Activated T-helper 17 cell treated with anti-CD3 and anti-CD28 coated beads, Interleukin-2, amount 50 U/mL, for 72 hours (primary cell): ENCODE data around the gene HES7. TPM values are rescaled to one million over a fixed set of nuclear protein-coding genes. Genes with fewer than 3 reads are reported as not detected.

Source experiments
- ATAC-seq: fragments of 150-1000 bp; cut with Tn5 transposase; replicated peaks from 2 replicates; pipeline ENCODE4 v1.10.0; 2021; ENCODE audit warnings: mild to moderate bottlenecking, moderate library complexity
- H3K27ac Mint-ChIP-seq: one replicate; pipeline ENCODE4 v1.8.0; 2022; ENCODE audit warnings: mixed read lengths
- H3K27me3 Mint-ChIP-seq: one replicate; pipeline ENCODE4 v1.8.0; 2022; ENCODE audit warnings: mixed read lengths
- H3K36me3 Mint-ChIP-seq: one replicate; pipeline ENCODE4 v1.8.0; 2022; ENCODE audit warnings: low read depth, mild to moderate bottlenecking, mixed read lengths
- H3K4me1 Mint-ChIP-seq: one replicate; pipeline ENCODE4 v1.8.0; 2022; ENCODE audit warnings: mixed read lengths
- H3K4me3 Mint-ChIP-seq: one replicate; pipeline ENCODE4 v1.8.0; 2022; ENCODE audit warnings: mild to moderate bottlenecking, mixed read lengths
- H3K9me3 Mint-ChIP-seq: one replicate; pipeline ENCODE4 v1.8.0; 2022; ENCODE audit warnings: mixed read lengths
- total RNA-seq, 2 donors: library from RNA; stranded (reverse); gene quantifications; one replicate each; pipeline ENCODE4 v1.2.3, GENCODE V29; 2022

The HES7 gene
- total RNA-seq, 2 donors from 2014 or later = 2.9 to 10.0 TPM

GRCh38 chr17:8150194-8151119 is 26.6 kb upstream of the HES7 start:
- no peak overlapping the region for H3K27ac Mint-ChIP-seq
- H3K27me3 Mint-ChIP-seq = no peaks in the 10 kb centered on the region
- no peak overlapping the region for H3K4me3 Mint-ChIP-seq
- no peaks in the 10 kb centered on the region for H3K36me3 Mint-ChIP-seq
- peaks cover 29% of the 10 kb centered on the region for H3K4me1 Mint-ChIP-seq
- ATAC-seq = no peak
- H3K9me3 Mint-ChIP-seq = no peaks in the 10 kb centered on the region

GRCh38 chr17:8149419-8150193 is 25.7 kb upstream of the HES7 start:
- no peaks in the 10 kb centered on the region for H3K27me3 Mint-ChIP-seq
- H3K9me3 Mint-ChIP-seq = no peaks in the 10 kb centered on the region
- ATAC-seq = no peak
- H3K27ac Mint-ChIP-seq = peak overlapping the region; percentile 46
- no peak overlapping the region for H3K4me3 Mint-ChIP-seq
- H3K4me1 Mint-ChIP-seq = peaks cover 21% of the 10 kb centered on the region
- no peaks in the 10 kb centered on the region for H3K36me3 Mint-ChIP-seq

GRCh38 chr17:8148560-8148959 is 24.7 kb upstream of the HES7 start:
- Mint-ChIP-seq H3K27me3 (no peaks in the 10 kb centered on the region), H3K4me3 (peak overlapping the region; percentile 19), H3K9me3 (no peaks in the 10 kb centered on the region), H3K36me3 (no peaks in the 10 kb centered on the region), H3K4me1 (peaks cover 11% of the 10 kb centered on the region), H3K27ac (peak overlapping the region; percentile 59)
- ATAC-seq = no peak

GRCh38 chr17:8147805-8148404 is 24.0 kb upstream of the HES7 start:
- no peak overlapping the region for H3K4me3 Mint-ChIP-seq
- no peaks in the 10 kb centered on the region for H3K36me3 Mint-ChIP-seq
- H3K4me1 Mint-ChIP-seq = peaks cover 5% of the 10 kb centered on the region
- no peaks in the 10 kb centered on the region for H3K9me3 Mint-ChIP-seq
- no peak for ATAC-seq
- no peak overlapping the region for H3K27ac Mint-ChIP-seq
- no peaks in the 10 kb centered on the region for H3K27me3 Mint-ChIP-seq

- no peak overlapping the region for H3K27ac Mint-ChIP-seq
- H3K36me3 Mint-ChIP-seq = no peaks in the 10 kb centered on the region
- ATAC-seq = no peak
- H3K4me3 Mint-ChIP-seq = no peak overlapping the region
- no peaks in the 10 kb centered on the region for H3K9me3 Mint-ChIP-seq
- peaks cover 4% of the 10 kb centered on the region for H3K4me1 Mint-ChIP-seq
- H3K27me3 Mint-ChIP-seq = no peaks in the 10 kb centered on the region
Observed at GRCh38 chr17:8147141-8147804, 23.4 kb upstream of the HES7 start.

- no peak for ATAC-seq
- Mint-ChIP-seq H3K36me3 (no peaks in the 10 kb centered on the region), H3K9me3 (no peaks in the 10 kb centered on the region), H3K27me3 (no peaks in the 10 kb centered on the region), H3K4me3 (no peak overlapping the region), H3K4me1 (peaks cover 4% of the 10 kb centered on the region), H3K27ac (peak overlapping the region; percentile 20)
Observed at GRCh38 chr17:8146381-8147140, 22.7 kb upstream of the HES7 start.

- Mint-ChIP-seq H3K36me3 (no peaks in the 10 kb centered on the region), H3K27me3 (no peaks in the 10 kb centered on the region), H3K4me1 (peaks cover 4% of the 10 kb centered on the region), H3K4me3 (no peak overlapping the region), H3K27ac (peak overlapping the region; percentile 20), H3K9me3 (no peaks in the 10 kb centered on the region)
- no peak for ATAC-seq
Observed at GRCh38 chr17:8145811-8146210, 21.9 kb upstream of the HES7 start.

GRCh38 chr17:8144401-8145231 is 20.7 kb upstream of the HES7 start:
- ATAC-seq = no peak
- no peak overlapping the region for H3K4me3 Mint-ChIP-seq
- peaks cover 4% of the 10 kb centered on the region for H3K4me1 Mint-ChIP-seq
- H3K9me3 Mint-ChIP-seq = no peaks in the 10 kb centered on the region
- no peaks in the 10 kb centered on the region for H3K36me3 Mint-ChIP-seq
- no peak overlapping the region for H3K27ac Mint-ChIP-seq
- H3K27me3 Mint-ChIP-seq = no peaks in the 10 kb centered on the region

- H3K4me1 Mint-ChIP-seq = peaks cover 4% of the 10 kb centered on the region
- ATAC-seq = no peak
- no peak overlapping the region for H3K4me3 Mint-ChIP-seq
- H3K9me3 Mint-ChIP-seq = no peaks in the 10 kb centered on the region
- H3K36me3 Mint-ChIP-seq = no peaks in the 10 kb centered on the region
- H3K27ac Mint-ChIP-seq = peak overlapping the region; percentile 68
- H3K27me3 Mint-ChIP-seq = no peaks in the 10 kb centered on the region
Observed at GRCh38 chr17:8143581-8144400, 19.9 kb upstream of the HES7 start.

GRCh38 chr17:8142887-8143580 is 19.1 kb upstream of the HES7 start:
- peak overlapping the region; percentile 68 for H3K27ac Mint-ChIP-seq
- H3K4me1 Mint-ChIP-seq = peaks cover 4% of the 10 kb centered on the region
- H3K9me3 Mint-ChIP-seq = no peaks in the 10 kb centered on the region
- no peaks in the 10 kb centered on the region for H3K27me3 Mint-ChIP-seq
- H3K36me3 Mint-ChIP-seq = no peaks in the 10 kb centered on the region
- no peak for ATAC-seq
- no peak overlapping the region for H3K4me3 Mint-ChIP-seq

- H3K27me3 Mint-ChIP-seq = no peaks in the 10 kb centered on the region
- no peaks in the 10 kb centered on the region for H3K9me3 Mint-ChIP-seq
- no peak overlapping the region for H3K4me3 Mint-ChIP-seq
- no peak for ATAC-seq
- no peak overlapping the region for H3K27ac Mint-ChIP-seq
- H3K36me3 Mint-ChIP-seq = no peaks in the 10 kb centered on the region
- H3K4me1 Mint-ChIP-seq = peaks cover 4% of the 10 kb centered on the region
Observed at GRCh38 chr17:8142158-8142886, 18.4 kb upstream of the HES7 start.
